SU-DHL-6 (cell line): ENCODE data around the gene AGO3.

Experiments used
- H2AFZ ChIP-seq: fragments of 200-600 bp; sonication (generic); 2 replicates; pipeline ENCODE4 v1.6.1; 2014; ENCODE audit warnings: low read depth, mild to moderate bottlenecking, moderate library complexity, mixed read lengths, antibody characterized with exemption, low read length; ENCODE audit not compliant: severe bottlenecking
- H3F3A ChIP-seq: fragments of 200-600 bp; shearing (Covaris generic); 2 replicates; pipeline ENCODE4 v1.6.0; 2016; ENCODE audit warnings: antibody characterized with exemption, mild to moderate bottlenecking; ENCODE audit not compliant: insufficient read depth
- H3K27ac ChIP-seq: fragments of 200-600 bp; sonication (generic); 2 replicates; pipeline ENCODE4 v1.5.1; 2016; ENCODE audit warnings: low read depth, mild to moderate bottlenecking, low read length, moderate library complexity, mixed read lengths
- H3K27me3 ChIP-seq: fragments of 200-600 bp; sonication (generic), shearing (Covaris generic); 2 replicates; pipeline ENCODE4 v1.6.0; 2014; ENCODE audit warnings: mild to moderate bottlenecking, low read length
- H3K36me3 ChIP-seq: fragments of 200-600 bp; sonication (generic); 2 replicates; pipeline ENCODE4 v1.6.1; 2014; ENCODE audit warnings: mild to moderate bottlenecking, low read length, mixed read lengths
- H3K4me2 ChIP-seq: fragments of 300-600, 200-600 bp; shearing (Covaris generic), sonication (generic); 2 replicates; pipeline ENCODE4 v1.6.0; 2014; ENCODE audit warnings: low read length, low read depth, mild to moderate bottlenecking; ENCODE audit not compliant: poor library complexity, severe bottlenecking
- H3K4me3 ChIP-seq: fragments of 200-600 bp; sonication (generic); 2 replicates; pipeline ENCODE4 v1.5.1; 2014; ENCODE audit warnings: antibody characterized with exemption, low read length, mild to moderate bottlenecking, mixed read lengths; ENCODE audit not compliant: insufficient read depth, poor library complexity, severe bottlenecking
- H3K79me2 ChIP-seq: fragments of 200-600 bp; sonication (generic); 2 replicates; pipeline ENCODE4 v1.6.1; 2014; ENCODE audit warnings: mild to moderate bottlenecking, low read length, moderate library complexity; ENCODE audit not compliant: insufficient read depth
- H3K9ac ChIP-seq: fragments of 200-600 bp; sonication (generic); 2 replicates; pipeline ENCODE4 v1.7.0; 2014; ENCODE audit warnings: mild to moderate bottlenecking, low read length
- H3K9me2 ChIP-seq: fragments of 200-600 bp; sonication (generic); replicated peaks from 2 replicates; pipeline ENCODE4 v1.6.1; 2014; ENCODE audit warnings: low read length; ENCODE audit not compliant: insufficient read depth
- H3K9me3 ChIP-seq: fragments of 200-600 bp; sonication (generic); 2 replicates; pipeline ENCODE4 v1.6.1; 2014; ENCODE audit warnings: low read length, mixed read lengths; ENCODE audit not compliant: insufficient read depth
- H4K20me1 ChIP-seq: fragments of 200-600 bp; sonication (generic); 2 replicates; pipeline ENCODE4 v1.6.1; 2014; ENCODE audit warnings: low read depth, mild to moderate bottlenecking, antibody characterized with exemption, low read length, moderate library complexity, mixed read lengths
- CTCF ChIP-seq: fragments of 200-600 bp; sonication (generic); IDR thresholded peaks from one replicate; pipeline ENCODE4 v1.5.1; 2017; ENCODE audit warnings: antibody characterized with exemption, mild to moderate bottlenecking, low read length, moderate library complexity; ENCODE audit not compliant: insufficient read depth, poor library complexity, severe bottlenecking
- EZH2phosphoT487 ChIP-seq: fragments of 200-600 bp; sonication (generic), shearing (Covaris generic); conservative IDR thresholded peaks from 2 replicates; pipeline ENCODE4 v1.6.1; 2018; ENCODE audit warnings: mild to moderate bottlenecking, antibody characterized with exemption, low read length, moderate library complexity, mixed read lengths

The AGO3 gene

DNA sequence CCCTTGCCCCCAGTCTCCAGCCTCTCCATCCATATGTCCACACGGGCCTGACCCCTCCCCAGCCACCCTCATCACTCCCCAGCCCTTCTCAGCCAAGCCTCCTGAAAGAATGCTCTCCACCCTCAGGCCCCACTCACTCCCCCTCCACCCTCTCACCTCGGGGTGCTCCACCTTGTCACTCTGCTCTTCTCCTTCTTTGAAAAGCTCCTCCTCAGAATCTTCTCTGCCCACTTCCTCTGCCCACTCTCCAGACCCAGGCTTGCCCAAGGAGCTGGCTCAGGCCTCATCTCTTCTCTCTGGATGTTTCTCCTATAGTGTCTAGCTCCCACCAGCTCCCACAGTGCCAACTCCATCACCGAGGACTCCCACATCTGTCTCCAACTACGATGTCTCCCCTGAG lies 180.2 kb downstream of the AGO3 start:
- no peaks in the 10 kb centered on the region for H3K36me3 ChIP-seq
- no peak overlapping the region for H3K4me3 ChIP-seq
- TF ChIP-seq CTCF (no peak), EZH2phosphoT487 (no peak)
- no peak overlapping the region for H2AFZ ChIP-seq
- H3K9ac ChIP-seq: no peak overlapping the region
- H3F3A ChIP-seq: no peaks in the 10 kb centered on the region
- H3K79me2 ChIP-seq: no peaks in the 10 kb centered on the region
- no peak overlapping the region for H3K4me2 ChIP-seq
- no peak overlapping the region for H3K27ac ChIP-seq
- H3K9me3 ChIP-seq: no peaks in the 10 kb centered on the region
- H4K20me1 ChIP-seq: no peaks in the 10 kb centered on the region
- no peaks in the 10 kb centered on the region for H3K9me2 ChIP-seq
- no peaks in the 10 kb centered on the region for H3K27me3 ChIP-seq

DNA sequence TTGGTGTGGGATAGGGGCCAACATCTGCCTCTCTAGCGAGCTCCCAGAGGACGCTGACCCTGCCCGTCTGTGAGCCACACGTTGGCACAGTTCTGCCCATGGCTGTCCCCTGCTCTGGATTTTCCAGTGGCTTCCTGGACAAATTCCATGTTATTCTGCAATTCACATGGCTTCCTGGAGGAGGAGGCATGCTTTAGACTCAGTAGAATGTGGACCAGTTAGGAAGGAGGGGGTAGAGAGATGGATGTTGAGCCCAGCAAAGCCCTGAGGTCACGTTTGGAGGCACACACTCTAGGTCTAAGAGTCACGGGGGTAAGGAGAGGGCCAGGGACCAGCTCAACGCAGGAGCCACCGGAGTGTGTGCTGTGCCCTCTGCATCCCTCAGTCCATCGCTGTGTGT lies 181.9 kb downstream of the AGO3 start:
- H3K27me3 ChIP-seq: no peaks in the 10 kb centered on the region
- H3K9ac ChIP-seq: no peak overlapping the region
- H3K79me2 ChIP-seq: no peaks in the 10 kb centered on the region
- no peak overlapping the region for H3K4me3 ChIP-seq
- H3K9me2 ChIP-seq: no peaks in the 10 kb centered on the region
- no peak overlapping the region for H2AFZ ChIP-seq
- H3K9me3 ChIP-seq: no peaks in the 10 kb centered on the region
- H3K4me2 ChIP-seq: no peak overlapping the region
- H3K27ac ChIP-seq: no peak overlapping the region
- H3F3A ChIP-seq: no peaks in the 10 kb centered on the region
- no peaks in the 10 kb centered on the region for H4K20me1 ChIP-seq
- no peak for TF ChIP-seq EZH2phosphoT487
- TF ChIP-seq CTCF: no peak
- H3K36me3 ChIP-seq: no peaks in the 10 kb centered on the region

GRCh38 chr1:36114371-36114770 lies 183.5 kb downstream of the AGO3 start:
- no peaks in the 10 kb centered on the region for H4K20me1 ChIP-seq
- no peaks in the 10 kb centered on the region for H3K36me3 ChIP-seq
- no peak for TF ChIP-seq CTCF
- no peak for TF ChIP-seq EZH2phosphoT487
- H3K9ac ChIP-seq: no peak overlapping the region
- no peak overlapping the region for H3K4me3 ChIP-seq
- H3K9me3 ChIP-seq: no peaks in the 10 kb centered on the region
- H3K79me2 ChIP-seq: no peaks in the 10 kb centered on the region
- H3K27me3 ChIP-seq: no peaks in the 10 kb centered on the region
- no peaks in the 10 kb centered on the region for H3K9me2 ChIP-seq
- no peak overlapping the region for H2AFZ ChIP-seq
- no peaks in the 10 kb centered on the region for H3F3A ChIP-seq
- H3K27ac ChIP-seq: no peak overlapping the region
- no peak overlapping the region for H3K4me2 ChIP-seq

- no peaks in the 10 kb centered on the region for H3K36me3 ChIP-seq
- no peaks in the 10 kb centered on the region for H3K9me3 ChIP-seq
- H3K4me3 ChIP-seq: no peak overlapping the region
- no peaks in the 10 kb centered on the region for H3K27me3 ChIP-seq
- TF ChIP-seq CTCF (no peak), EZH2phosphoT487 (no peak)
- no peaks in the 10 kb centered on the region for H4K20me1 ChIP-seq
- no peaks in the 10 kb centered on the region for H3K9me2 ChIP-seq
- no peaks in the 10 kb centered on the region for H3K79me2 ChIP-seq
- H2AFZ ChIP-seq: no peak overlapping the region
- no peak overlapping the region for H3K4me2 ChIP-seq
- no peak overlapping the region for H3K27ac ChIP-seq
- H3K9ac ChIP-seq: no peak overlapping the region
- no peaks in the 10 kb centered on the region for H3F3A ChIP-seq
Measured at GRCh38 chr1:36115200-36115669, 184.3 kb downstream of the AGO3 start.
